Liver (tissue), 9 donors: ENCODE measurements around the gene PDE4B. TPM values are rescaled to one million over a fixed set of nuclear protein-coding genes. Genes with fewer than 3 reads are reported as not detected.

Source experiments
- DNase-seq: peaks from one replicate; pipeline ENCODE4 v3.0.0-alpha.2; 2017; ENCODE audit warnings: low spot score
- H3K27ac ChIP-seq, 2 donors: one replicate each; pipeline ENCODE4 v1.7.0; 2013; ENCODE audit warnings: inconsistent platforms in 2 of 2, low read length in 2 of 2, control low read depth in 1 of 2, low read depth in 1 of 2, mild to moderate bottlenecking in 1 of 2
- H3K27me3 ChIP-seq, 4 donors: one replicate each; pipeline versions ENCODE4 v1.6.1 to v1.7.0; 2013; ENCODE audit warnings: low read length in 3 of 4, inconsistent platforms in 1 of 4, mild to moderate bottlenecking in 1 of 4, moderate library complexity in 1 of 4; ENCODE audit not compliant: control insufficient read depth in 4 of 4, insufficient read depth in 4 of 4
- H3K36me3 ChIP-seq, 4 donors: one replicate each; pipeline versions ENCODE4 v1.6.1 to v1.7.0; 2013; ENCODE audit warnings: low read length in 3 of 4, mild to moderate bottlenecking in 3 of 4, low read depth in 1 of 4, moderate library complexity in 1 of 4; ENCODE audit not compliant: control insufficient read depth in 4 of 4, insufficient read depth in 3 of 4
- H3K4me1 ChIP-seq, 4 donors: one replicate each; pipeline versions ENCODE4 v1.6.1 to v1.7.0; 2013; ENCODE audit warnings: low read length in 3 of 4, mild to moderate bottlenecking in 3 of 4, moderate library complexity in 1 of 4; ENCODE audit not compliant: control insufficient read depth in 4 of 4, insufficient read depth in 4 of 4
- H3K4me3 ChIP-seq, 3 donors: one replicate each; pipeline versions ENCODE4 v1.6.1 to v1.7.0; 2013; ENCODE audit warnings: low read length in 3 of 3, control low read depth in 1 of 3, low read depth in 1 of 3, mild to moderate bottlenecking in 1 of 3
- H3K9ac ChIP-seq, 2 donors: one replicate each; pipeline ENCODE4 v1.7.0; 2013; ENCODE audit warnings: low read length in 2 of 2, mild to moderate bottlenecking in 2 of 2, moderate library complexity in 2 of 2, control low read depth in 1 of 2, low read depth in 1 of 2
- H3K9me3 ChIP-seq, 4 donors: one replicate each; pipeline versions ENCODE4 v1.6.1 to v1.7.0; 2013; ENCODE audit warnings: low read length in 3 of 4; ENCODE audit not compliant: control insufficient read depth in 4 of 4
- EGR1 ChIP-seq, 2 donors: IDR thresholded peaks; 2 replicates each; pipeline ENCODE4 v1.6.1; 2016 to 2018; ENCODE audit warnings: antibody characterized with exemption in 2 of 2, low read depth in 2 of 2
- FOXA1 ChIP-seq: IDR thresholded peaks from 2 replicates; pipeline ENCODE4 v1.6.1; 2016; ENCODE audit warnings: antibody characterized with exemption
- FOXA2 ChIP-seq: IDR thresholded peaks from 2 replicates; pipeline ENCODE4 v1.6.1; 2016; ENCODE audit warnings: antibody characterized with exemption
- GABPA ChIP-seq, 2 donors: IDR thresholded peaks in 1 of 2; conservative IDR thresholded peaks in 1 of 2; 2 replicates each; pipeline ENCODE4 v1.6.1; 2016; ENCODE audit warnings: antibody characterized with exemption in 2 of 2, mild to moderate bottlenecking in 1 of 2, moderate library complexity in 1 of 2
- HNF4A ChIP-seq, 2 donors: conservative IDR thresholded peaks; 2 replicates each; pipeline ENCODE4 v1.6.1; 2016; ENCODE audit warnings: antibody characterized with exemption in 2 of 2, mild to moderate bottlenecking in 2 of 2
- HNF4G ChIP-seq: IDR thresholded peaks from 2 replicates; pipeline ENCODE4 v1.6.1; 2016; ENCODE audit warnings: antibody characterized with exemption
- JUND ChIP-seq, 2 donors: IDR thresholded peaks; 2 replicates each; pipeline ENCODE4 v1.6.1; 2016; ENCODE audit warnings: antibody characterized with exemption in 2 of 2
- NR2F2 ChIP-seq: IDR thresholded peaks from 2 replicates; pipeline ENCODE4 v1.6.1; 2016; ENCODE audit warnings: antibody characterized with exemption
- RAD21 ChIP-seq, 2 donors: IDR thresholded peaks; 2 replicates each; pipeline ENCODE4 v1.6.1; 2016; ENCODE audit warnings: antibody characterized with exemption in 2 of 2, mild to moderate bottlenecking in 2 of 2
- RXRA ChIP-seq, 2 donors: IDR thresholded peaks; 2 replicates each; pipeline ENCODE4 v1.6.1; 2017 to 2018; ENCODE audit warnings: antibody characterized with exemption in 2 of 2, mild to moderate bottlenecking in 1 of 2
- SP1 ChIP-seq: IDR thresholded peaks from 2 replicates; pipeline ENCODE4 v1.6.1; 2018; ENCODE audit warnings: antibody characterized with exemption, mild to moderate bottlenecking
- TAF1 ChIP-seq: conservative IDR thresholded peaks from 2 replicates; pipeline ENCODE4 v1.6.1; 2016; ENCODE audit warnings: antibody characterized with exemption, mild to moderate bottlenecking
- YY1 ChIP-seq: IDR thresholded peaks from 2 replicates; pipeline ENCODE4 v1.6.1; 2016; ENCODE audit warnings: antibody characterized with exemption, mild to moderate bottlenecking
- WGBS: extraction: QIAGEN DNeasy Blood & Tissue Kit; methylation state at CpG from one replicate; pipeline ENCODE4 v1.1.7; 2013; 5-methylcytosine and 5-hydroxymethylcytosine counted together
- polyA plus RNA-seq, 2 donors: library from polyadenylated mRNA; stranded (reverse) in 1 of 2; unstranded in 1 of 2; fragments of 200-250 nt in 1 of 2; fragments of >200 nt in 1 of 2; fragmentation: Nextera tagmentation in 1 of 2; extraction: Ambion mirVana in 1 of 2; gene quantifications; one replicate each; pipeline versions ENCODE4 v1.2.1 to v1.2.3, GENCODE V29; 2013 to 2015
- total RNA-seq, 2 donors: library from RNA; depleted of rRNA; stranded (reverse); fragments of >200 nt; gene quantifications; one replicate each; pipeline ENCODE4 v1.2.3, GENCODE V29; 2014
- TF ChIP-seq, protein P1 (sequence below): IDR thresholded peaks from 2 replicates; pipeline ENCODE4 v1.6.1; 2016; ENCODE audit warnings: antibody characterized with exemption, mild to moderate bottlenecking
- TF ChIP-seq, protein P2 (sequence below): IDR thresholded peaks from 2 replicates; pipeline ENCODE4 v1.6.1; 2016; ENCODE audit warnings: antibody characterized with exemption
- TF ChIP-seq, protein P3 (sequence below): IDR thresholded peaks from 2 replicates; pipeline ENCODE4 v1.6.1; 2016; ENCODE audit warnings: antibody characterized with exemption
- TF ChIP-seq, protein P4 (sequence below): IDR thresholded peaks from 2 replicates; pipeline ENCODE4 v1.6.1; 2016; ENCODE audit warnings: antibody characterized with exemption
- TF ChIP-seq, protein P5 (sequence below): fragments of 150-350 bp; IDR thresholded peaks from 2 replicates; pipeline ENCODE4 v1.5.1; 2017; ENCODE audit warnings: improper control_type of control experiment, low read depth, low read length; ENCODE audit not compliant: missing input control
- donor health status: healthy.
- donor health status: healthy.
- donor health status: healthy.
- donor health status: healthy.
- donor health status: healthy.

Gene PDE4B
- total and polyA plus RNA-seq, 4 donors, result 1.9 to 3.9 (median 2.7) TPM

DNA sequence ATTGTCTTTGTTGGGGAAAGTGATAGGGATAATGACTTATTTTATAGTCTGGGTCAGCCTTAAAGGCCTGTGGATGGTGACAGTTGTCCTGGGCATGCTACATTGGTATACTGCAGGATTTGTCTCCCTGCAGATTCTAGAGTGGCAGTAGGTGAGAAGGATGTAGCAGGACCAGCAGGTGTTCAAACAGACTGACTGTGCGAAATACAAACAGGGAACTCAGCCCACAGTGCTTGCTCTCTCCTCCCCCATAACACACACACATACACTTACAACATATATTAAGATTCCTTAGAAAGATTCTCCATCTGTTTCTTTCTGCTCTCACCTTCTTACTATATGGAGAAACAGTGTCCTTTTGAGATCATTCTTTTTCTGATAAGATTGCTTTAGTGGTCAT is 6.9 kb downstream of the PDE4B start:
- DNase-seq, result no peak
- WGBS, result 86% methylated on average over 1 of the region's 1 CpG
- TF ChIP-seq YY1 (no peak), FOXA2 (no peak), RAD21 (IDR thresholded peaks at IDR 0.05) (no peak), TAF1 (no peak), HNF4G (no peak), EGR1 (IDR thresholded peaks at IDR 0.05; ENCODE audit: low read depth in 2 of 2) (no peak), SP1 (no peak), FOXA1 (no peak), GABPA (IDR thresholded peaks at IDR 0.05 in 1 of 2, conservative IDR thresholded peaks at IDR 0.05 in 1 of 2) (no peak), RXRA (IDR thresholded peaks at IDR 0.05) (no peak), JUND (IDR thresholded peaks at IDR 0.05) (no peak), HNF4A (conservative IDR thresholded peaks at IDR 0.05) (no peak), NR2F2 (no peak)
- TF ChIP-seq, protein P1, sequence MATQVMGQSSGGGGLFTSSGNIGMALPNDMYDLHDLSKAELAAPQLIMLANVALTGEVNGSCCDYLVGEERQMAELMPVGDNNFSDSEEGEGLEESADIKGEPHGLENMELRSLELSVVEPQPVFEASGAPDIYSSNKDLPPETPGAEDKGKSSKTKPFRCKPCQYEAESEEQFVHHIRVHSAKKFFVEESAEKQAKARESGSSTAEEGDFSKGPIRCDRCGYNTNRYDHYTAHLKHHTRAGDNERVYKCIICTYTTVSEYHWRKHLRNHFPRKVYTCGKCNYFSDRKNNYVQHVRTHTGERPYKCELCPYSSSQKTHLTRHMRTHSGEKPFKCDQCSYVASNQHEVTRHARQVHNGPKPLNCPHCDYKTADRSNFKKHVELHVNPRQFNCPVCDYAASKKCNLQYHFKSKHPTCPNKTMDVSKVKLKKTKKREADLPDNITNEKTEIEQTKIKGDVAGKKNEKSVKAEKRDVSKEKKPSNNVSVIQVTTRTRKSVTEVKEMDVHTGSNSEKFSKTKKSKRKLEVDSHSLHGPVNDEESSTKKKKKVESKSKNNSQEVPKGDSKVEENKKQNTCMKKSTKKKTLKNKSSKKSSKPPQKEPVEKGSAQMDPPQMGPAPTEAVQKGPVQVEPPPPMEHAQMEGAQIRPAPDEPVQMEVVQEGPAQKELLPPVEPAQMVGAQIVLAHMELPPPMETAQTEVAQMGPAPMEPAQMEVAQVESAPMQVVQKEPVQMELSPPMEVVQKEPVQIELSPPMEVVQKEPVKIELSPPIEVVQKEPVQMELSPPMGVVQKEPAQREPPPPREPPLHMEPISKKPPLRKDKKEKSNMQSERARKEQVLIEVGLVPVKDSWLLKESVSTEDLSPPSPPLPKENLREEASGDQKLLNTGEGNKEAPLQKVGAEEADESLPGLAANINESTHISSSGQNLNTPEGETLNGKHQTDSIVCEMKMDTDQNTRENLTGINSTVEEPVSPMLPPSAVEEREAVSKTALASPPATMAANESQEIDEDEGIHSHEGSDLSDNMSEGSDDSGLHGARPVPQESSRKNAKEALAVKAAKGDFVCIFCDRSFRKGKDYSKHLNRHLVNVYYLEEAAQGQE, result no peak
- TF ChIP-seq, protein P2, sequence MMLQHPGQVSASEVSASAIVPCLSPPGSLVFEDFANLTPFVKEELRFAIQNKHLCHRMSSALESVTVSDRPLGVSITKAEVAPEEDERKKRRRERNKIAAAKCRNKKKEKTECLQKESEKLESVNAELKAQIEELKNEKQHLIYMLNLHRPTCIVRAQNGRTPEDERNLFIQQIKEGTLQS, result no peak
- TF ChIP-seq, protein P3, sequence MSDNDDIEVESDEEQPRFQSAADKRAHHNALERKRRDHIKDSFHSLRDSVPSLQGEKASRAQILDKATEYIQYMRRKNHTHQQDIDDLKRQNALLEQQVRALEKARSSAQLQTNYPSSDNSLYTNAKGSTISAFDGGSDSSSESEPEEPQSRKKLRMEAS, result no peak
- TF ChIP-seq, protein P4, sequence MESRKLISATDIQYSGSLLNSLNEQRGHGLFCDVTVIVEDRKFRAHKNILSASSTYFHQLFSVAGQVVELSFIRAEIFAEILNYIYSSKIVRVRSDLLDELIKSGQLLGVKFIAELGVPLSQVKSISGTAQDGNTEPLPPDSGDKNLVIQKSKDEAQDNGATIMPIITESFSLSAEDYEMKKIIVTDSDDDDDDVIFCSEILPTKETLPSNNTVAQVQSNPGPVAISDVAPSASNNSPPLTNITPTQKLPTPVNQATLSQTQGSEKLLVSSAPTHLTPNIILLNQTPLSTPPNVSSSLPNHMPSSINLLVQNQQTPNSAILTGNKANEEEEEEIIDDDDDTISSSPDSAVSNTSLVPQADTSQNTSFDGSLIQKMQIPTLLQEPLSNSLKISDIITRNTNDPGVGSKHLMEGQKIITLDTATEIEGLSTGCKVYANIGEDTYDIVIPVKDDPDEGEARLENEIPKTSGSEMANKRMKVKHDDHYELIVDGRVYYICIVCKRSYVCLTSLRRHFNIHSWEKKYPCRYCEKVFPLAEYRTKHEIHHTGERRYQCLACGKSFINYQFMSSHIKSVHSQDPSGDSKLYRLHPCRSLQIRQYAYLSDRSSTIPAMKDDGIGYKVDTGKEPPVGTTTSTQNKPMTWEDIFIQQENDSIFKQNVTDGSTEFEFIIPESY, result no peak
- TF ChIP-seq, protein P5, sequence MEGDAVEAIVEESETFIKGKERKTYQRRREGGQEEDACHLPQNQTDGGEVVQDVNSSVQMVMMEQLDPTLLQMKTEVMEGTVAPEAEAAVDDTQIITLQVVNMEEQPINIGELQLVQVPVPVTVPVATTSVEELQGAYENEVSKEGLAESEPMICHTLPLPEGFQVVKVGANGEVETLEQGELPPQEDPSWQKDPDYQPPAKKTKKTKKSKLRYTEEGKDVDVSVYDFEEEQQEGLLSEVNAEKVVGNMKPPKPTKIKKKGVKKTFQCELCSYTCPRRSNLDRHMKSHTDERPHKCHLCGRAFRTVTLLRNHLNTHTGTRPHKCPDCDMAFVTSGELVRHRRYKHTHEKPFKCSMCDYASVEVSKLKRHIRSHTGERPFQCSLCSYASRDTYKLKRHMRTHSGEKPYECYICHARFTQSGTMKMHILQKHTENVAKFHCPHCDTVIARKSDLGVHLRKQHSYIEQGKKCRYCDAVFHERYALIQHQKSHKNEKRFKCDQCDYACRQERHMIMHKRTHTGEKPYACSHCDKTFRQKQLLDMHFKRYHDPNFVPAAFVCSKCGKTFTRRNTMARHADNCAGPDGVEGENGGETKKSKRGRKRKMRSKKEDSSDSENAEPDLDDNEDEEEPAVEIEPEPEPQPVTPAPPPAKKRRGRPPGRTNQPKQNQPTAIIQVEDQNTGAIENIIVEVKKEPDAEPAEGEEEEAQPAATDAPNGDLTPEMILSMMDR, result no peak
- Histone ChIP-seq H3K9me3 (no peaks in the 10 kb centered on the region), H3K36me3 (no peaks in the 10 kb centered on the region), H3K27me3 (peaks cover 0 to 3% (median 0%) of the 10 kb centered on the region in 4 donors), H3K27ac (no peak overlapping the region), H3K9ac (no peak overlapping the region), H3K4me1 (no peaks in the 10 kb centered on the region), H3K4me3 (no peak overlapping the region)
